Activated T-helper 1 cell treated with anti-CD3 and anti-CD28 coated beads, Interleukin-2, amount 50 U/mL, for 16 hours (primary cell): ENCODE data around the gene TNK2.
"Not testable (repeated sequence)": the region's sequence is repeated elsewhere in the genome, so short reads cannot be mapped to it uniquely, and the experiment has no call there.

Source experiments
- DNase-seq, 2 donors: peaks; one replicate each; pipeline ENCODE4 v3.0.0-alpha.2; 2020; ENCODE audit warnings: low read depth in 1 of 2, low spot score in 1 of 2

The TNK2 gene

GRCh38 chr3:195872097-195872496 lies 36.3 kb downstream of the TNK2 start:
- no peak for DNase-seq

- DNase-seq, result not testable (repeated sequence)
Measured at GRCh38 chr3:195871686-195872085, 36.7 kb downstream of the TNK2 start.

- no peak for DNase-seq
Measured at GRCh38 chr3:195870937-195871336, 37.4 kb downstream of the TNK2 start.

- DNase-seq, result no peak
Measured at GRCh38 chr3:195870442-195870841, 37.9 kb downstream of the TNK2 start.

- no peak for DNase-seq
Measured at GRCh38 chr3:195869413-195870001, 38.8 kb downstream of the TNK2 start.

DNA sequence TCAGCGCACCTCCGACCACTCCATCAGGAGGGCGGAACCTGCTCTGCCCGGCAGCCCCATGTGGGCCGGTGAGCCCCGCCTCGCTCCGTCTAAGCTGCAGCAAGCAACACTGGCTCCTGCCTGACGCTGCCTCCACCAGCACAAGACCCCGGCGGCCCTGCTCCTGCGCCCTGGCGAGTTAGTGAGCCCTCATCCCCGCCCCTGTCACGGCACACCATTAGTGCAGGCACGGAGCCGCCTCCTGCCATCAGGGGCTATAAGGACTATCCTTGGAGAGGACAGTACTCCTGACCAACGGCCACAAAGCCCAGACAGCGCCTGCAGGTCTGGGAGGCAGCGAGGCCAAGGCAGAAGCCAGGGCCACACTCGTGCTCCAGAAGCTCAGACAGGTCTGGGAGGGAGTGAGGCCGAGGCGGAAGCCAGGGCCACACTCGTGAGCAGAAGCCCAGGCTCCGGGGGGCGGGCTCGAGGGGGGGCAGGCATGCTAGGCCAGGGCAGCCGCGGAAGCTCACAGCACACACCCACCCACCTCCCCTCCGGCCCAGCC lies 39.4 kb downstream of the TNK2 start:
- DNase-seq, result no peak

DNA sequence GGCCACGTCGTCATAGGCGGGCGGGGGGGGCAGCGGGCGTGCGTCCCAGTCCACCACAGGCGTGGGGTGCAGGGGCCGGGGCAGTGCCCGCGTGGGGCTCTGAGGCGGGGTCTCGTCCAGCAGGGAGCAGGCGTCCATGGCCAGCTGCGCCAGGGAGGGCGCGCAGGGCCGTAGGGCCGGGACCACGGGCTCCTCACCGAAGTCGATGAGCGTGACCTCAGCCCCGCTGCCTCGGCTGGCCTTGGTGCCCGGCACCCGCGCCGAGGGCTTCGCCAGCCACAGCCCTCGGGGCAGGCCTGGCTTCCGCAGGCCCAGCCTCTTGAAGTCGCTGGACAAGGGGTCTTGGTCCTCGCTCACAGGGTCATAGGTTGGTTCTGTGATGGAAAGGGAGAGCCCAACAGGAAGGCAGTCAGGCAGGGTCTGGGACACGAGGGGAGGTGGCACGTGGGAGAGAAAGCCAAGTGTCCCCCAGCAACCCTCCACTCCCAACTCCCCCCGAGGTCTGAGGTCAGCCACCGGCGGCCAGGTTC lies 40.0 kb downstream of the TNK2 start:
- DNase-seq, result no peak

- no peak for DNase-seq
Measured at GRCh38 chr3:195867631-195868335, 40.6 kb downstream of the TNK2 start.

- no peak for DNase-seq
Measured at GRCh38 chr3:195866686-195867511, 41.5 kb downstream of the TNK2 start.

DNA sequence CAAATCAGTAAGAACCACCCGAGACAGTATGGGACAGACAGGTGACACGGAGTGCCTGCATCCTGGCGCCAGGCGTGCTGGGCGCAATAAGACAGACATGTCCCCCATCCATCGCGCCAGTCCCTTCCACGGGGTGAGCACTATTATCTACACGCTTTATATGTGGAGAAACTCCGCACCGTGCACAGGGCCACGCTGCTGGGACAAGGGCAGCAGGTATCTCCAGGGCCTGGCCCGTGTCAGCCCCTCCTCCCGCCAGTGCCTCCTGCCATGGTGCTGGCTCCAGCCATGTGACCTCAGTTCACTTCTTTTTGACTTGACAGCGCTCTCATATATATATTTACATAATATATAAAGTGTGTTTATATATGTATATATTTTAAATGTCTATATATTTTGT lies 42.6 kb downstream of the TNK2 start:
- no peak for DNase-seq

- peak; percentile 28 to 46 for DNase-seq
Measured at GRCh38 chr3:195863121-195864061, 45.0 kb downstream of the TNK2 start.

- DNase-seq, result not testable (repeated sequence)
Measured at GRCh38 chr3:195862318-195862717, 46.0 kb downstream of the TNK2 start.

DNA sequence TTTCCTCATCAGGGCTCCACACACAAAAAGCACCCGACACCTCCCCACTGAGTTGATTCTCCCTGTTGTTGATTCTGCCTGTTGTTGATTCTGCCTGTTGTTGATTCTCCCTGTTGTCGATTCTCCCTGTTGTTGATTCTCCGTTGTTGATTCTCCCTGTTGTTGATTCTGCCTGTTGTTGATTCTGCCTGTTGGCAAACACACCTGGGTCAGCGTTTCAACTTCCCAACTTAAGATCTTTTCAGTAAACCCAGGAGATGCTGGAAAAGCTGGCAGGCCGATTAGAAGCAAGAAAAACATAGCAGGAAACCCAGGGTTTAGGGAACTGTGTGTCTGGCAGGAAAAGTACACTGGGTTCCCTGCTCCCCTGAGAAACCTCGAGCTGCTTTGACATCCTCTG lies 47.9 kb downstream of the TNK2 start:
- no peak for DNase-seq

DNA sequence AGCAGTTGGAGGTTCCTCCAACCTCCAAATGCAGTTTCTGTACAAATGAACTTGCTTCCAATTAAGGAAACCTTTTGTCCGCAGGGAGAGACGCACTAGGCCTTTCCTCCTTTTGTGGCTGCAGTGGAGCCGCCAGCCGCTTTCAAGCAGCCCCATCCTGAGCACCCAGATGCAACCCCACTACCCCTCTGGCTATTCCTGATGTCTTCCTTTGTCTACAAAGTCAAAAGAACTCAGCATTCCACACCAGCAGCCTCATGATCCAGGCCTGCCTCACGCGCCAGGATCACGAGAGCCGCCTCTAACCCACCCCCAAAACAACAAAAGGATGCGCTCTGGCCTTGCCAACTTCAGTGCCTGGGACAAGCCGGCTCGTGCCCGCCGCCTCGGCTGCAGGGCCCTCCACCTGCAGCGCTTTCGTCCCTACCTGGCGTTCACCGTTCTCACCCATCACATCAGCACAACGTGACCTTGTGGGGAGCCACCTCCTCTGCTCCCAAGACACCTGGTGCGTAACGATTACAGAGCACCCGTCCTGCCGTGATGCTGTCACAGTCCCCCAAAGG lies 48.4 kb downstream of the TNK2 start:
- DNase-seq, result no peak

DNA sequence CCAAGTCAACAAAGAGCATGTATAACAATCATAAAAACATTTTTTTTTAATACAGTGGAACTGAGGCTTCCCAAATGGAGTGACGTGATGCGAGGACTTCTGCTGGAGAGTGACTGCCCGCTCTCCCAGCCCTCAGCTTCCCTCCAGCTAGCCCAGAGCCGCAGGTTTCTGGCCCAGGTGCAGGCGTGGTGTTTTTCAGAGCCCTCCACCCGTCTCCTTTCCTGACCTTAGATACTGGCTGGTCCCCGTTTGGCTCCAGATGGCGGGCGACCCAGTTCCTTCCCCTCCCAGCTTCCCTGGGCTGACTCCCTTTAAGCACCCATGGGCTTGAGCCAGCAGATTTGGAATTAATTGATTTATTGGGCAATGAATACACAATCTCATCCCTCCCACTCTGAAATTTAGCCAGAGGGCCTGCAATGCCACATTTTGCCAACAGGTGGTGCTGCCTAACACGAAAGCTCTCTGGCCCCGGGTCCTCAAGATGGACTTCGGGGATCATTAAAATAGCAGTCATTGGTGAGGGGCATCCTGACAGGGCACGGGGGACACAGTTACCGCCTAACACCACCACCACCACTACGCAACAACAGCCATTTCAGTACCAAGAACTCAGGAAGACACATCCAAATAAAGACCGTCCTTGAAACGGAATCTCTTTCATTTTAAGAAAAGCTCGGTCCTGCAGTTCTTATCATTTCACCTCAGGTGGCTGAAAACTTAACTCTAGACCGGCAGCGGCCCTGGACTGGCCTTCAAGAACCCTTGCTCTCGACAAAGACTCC lies 49.1 kb downstream of the TNK2 start:
- peak; percentile 58 to 67 for DNase-seq

- no peak for DNase-seq
Measured at GRCh38 chr3:195856410-195857084, 51.8 kb downstream of the TNK2 start.

DNA sequence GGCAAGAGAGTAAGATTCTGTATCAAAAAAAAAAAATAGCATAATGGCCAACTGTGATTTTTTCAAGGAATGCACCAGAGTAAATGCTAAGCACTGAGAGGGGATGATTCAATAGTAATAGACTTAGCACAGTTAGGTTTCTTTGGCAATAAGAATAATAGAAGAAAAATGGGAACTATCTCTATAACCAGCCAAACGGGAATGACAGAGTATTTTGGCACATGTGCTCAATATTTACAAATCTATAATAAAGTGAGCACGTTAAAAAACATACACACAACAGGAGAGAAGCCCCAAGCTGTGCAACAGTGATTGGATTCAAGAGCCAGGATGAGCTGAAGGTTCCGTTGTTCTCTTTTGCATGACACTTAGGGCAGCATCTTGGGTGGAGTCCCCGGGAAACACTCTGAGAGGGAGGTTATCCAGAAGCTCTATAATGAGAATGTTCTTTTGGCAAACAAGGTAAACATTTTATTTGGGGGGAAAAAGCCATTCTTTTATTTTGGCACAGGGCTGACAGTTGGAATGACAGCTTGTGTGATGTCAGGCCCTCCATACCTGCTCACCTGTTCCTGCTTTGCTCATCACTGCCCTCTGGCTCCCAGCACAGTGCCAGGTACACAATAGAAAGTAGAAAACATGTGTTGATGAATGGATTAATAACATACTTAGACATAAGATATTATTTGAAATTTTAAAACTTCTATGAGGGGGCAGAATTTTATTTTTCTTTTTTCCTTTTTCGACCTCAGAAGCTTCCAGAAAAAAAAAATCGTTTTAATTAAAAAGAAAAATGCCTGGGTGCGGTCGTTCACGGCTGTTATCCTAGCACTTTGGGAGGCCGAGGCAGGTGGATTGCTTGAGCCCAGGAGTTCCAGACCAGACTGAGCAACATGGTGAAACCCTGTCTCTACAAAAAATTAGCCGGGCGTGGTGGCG lies 52.6 kb downstream of the TNK2 start:
- no peak for DNase-seq
